ENCODE results near the gene BEST1.

Gene BEST1

DNA sequence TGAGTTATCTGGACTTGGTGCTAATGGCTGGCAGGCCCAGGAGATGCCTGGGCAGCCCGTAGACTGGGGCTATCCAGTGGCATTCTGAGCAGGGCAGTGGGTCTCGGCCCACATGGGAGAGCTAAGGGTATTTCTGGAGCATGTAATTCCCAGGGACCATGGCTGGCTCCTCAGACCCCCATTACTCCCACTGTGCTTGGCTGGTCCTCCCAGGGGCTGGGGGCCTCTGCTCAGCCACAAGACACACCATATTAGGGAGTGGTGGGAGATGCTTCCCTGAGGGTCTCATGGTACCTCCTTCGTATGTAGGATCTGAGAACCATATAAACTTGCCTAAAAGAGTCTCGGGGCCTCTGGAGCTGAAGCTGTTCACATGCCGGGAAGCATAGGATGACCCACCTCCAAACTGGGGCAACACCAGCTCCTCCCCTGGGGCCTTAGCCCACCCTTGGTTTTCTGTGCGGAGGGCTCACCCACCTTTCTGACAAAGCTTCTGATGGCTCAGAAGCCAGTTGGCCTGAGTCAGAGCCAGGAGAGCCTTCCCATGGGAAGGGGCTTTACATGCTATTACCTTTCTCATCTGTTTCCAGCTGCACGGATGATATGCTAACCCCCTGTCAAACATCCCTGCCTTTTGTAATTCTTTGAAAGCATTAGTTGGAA, 26.8 kb downstream of the BEST1 start:
- H3K4me3 ChIP-seq (ENCODE audit: low read depth, low read length): no peak overlapping the region
- TF ChIP-seq, protein P1, sequence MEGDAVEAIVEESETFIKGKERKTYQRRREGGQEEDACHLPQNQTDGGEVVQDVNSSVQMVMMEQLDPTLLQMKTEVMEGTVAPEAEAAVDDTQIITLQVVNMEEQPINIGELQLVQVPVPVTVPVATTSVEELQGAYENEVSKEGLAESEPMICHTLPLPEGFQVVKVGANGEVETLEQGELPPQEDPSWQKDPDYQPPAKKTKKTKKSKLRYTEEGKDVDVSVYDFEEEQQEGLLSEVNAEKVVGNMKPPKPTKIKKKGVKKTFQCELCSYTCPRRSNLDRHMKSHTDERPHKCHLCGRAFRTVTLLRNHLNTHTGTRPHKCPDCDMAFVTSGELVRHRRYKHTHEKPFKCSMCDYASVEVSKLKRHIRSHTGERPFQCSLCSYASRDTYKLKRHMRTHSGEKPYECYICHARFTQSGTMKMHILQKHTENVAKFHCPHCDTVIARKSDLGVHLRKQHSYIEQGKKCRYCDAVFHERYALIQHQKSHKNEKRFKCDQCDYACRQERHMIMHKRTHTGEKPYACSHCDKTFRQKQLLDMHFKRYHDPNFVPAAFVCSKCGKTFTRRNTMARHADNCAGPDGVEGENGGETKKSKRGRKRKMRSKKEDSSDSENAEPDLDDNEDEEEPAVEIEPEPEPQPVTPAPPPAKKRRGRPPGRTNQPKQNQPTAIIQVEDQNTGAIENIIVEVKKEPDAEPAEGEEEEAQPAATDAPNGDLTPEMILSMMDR (IDR thresholded peaks at IDR 0.05; ENCODE audit: low read depth, low read length): no peak

DNA sequence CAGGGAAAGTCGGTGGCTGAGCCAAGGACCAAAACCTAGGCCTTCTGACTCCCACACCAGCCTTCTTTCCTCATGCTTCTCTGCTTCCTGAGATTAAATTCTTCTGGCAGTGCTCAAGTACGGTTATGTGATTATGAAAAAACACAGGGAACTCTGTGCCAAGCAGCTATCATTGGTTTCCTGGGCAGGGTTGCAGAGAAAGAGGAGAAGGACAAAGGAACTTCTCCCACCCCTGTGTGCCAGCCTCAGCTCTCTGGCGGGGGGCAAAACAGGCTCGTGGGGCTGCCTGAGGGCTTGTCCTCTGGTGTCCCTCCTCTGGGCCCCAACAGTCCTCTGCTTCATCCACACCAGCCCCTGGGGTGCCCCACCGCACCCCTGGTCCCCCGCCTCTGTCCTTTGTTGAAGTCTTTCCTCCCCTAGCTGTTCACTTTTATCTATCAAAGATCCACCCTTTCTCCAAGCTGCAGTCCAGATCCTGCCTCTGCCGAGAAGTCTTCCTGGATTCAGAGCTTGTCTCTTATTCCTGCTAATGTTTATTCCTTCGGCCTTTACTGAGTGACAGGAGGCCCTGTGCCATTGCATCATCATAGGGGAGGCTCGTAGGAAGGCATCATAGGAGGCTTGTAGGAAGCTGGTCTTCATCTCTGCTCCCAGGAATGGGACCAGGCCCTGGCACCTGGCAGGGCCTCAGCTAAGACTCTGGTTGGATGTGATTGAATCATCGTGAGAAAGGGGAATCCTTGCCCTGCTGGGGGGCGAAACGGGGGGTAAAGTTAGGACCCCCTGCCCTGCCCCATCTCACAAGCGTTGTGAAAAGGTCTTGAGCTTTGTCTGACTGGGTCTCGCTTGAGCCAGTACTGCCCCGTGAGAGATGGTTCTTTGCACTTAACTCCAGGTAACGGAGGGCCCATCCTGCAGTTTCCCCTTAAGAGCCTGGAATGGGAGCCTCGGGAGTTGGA, 28.8 kb downstream of the BEST1 start:
- TF ChIP-seq, protein P1 (IDR thresholded peaks at IDR 0.05; ENCODE audit: low read depth, low read length): no peak
- no peak overlapping the region for H3K4me3 ChIP-seq (ENCODE audit: low read depth, low read length)

DNA sequence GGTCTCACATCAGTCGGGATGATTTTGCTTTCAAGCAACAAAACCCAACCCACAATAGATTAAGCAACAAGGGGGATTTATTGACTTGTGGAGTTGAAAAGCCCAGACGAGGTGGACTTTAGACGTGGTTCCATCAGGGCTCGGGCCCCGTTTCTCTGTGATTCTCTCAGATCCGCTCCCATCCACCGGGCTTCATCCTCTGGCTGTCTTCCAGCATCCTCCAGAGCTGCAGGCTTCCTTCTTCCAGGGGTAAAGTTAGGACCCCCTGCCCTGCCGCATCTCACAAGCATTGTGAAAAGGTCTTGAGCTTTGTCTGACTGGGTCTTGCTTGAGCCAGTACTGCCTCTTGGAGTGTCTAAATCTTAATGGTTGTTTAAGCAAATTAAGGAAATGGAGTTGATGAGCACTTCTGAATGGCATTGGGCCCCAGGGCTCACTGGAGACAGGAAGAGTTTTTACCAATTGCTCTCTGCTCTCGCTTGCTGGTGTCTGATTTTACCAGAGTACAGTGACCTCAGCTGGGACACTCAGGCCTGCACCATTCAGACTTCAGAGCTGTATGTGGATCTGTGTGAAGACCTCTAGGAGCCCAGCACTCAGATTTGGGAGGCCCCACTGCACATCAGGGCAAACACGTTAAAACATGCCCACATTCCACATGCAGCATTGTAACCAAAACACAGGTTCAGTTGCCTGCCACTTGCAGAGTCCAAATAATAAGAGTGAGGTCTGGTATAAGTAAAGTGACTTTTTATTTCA, 30.8 kb downstream of the BEST1 start:
- TF ChIP-seq, protein P1 (IDR thresholded peaks at IDR 0.05; ENCODE audit: low read depth, low read length): no peak
- no peak overlapping the region for H3K4me3 ChIP-seq (ENCODE audit: low read depth, low read length)

DNA sequence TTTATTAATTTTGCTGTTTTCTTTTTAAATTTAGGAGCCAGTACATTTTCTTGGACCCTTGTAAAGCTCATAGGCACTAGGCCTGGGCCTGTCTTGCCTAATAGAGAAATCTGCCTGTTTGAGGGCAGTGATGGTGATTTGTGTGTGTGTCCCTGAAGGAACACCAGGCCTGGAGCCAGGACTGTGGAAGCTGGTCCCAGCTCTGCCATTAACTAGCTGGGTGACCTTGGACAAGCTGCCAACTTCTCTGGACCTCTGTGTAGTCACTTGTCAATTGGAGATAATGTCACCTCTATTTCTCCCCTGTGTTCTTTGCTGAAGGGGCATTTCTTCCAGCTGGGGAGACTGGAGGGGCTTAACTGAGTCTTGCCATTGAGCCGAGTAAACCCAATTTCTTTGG, 33.3 kb downstream of the BEST1 start:
- no peak overlapping the region for H3K4me3 ChIP-seq (ENCODE audit: low read depth, low read length)
- TF ChIP-seq, protein P1 (IDR thresholded peaks at IDR 0.05; ENCODE audit: low read depth, low read length): no peak

DNA sequence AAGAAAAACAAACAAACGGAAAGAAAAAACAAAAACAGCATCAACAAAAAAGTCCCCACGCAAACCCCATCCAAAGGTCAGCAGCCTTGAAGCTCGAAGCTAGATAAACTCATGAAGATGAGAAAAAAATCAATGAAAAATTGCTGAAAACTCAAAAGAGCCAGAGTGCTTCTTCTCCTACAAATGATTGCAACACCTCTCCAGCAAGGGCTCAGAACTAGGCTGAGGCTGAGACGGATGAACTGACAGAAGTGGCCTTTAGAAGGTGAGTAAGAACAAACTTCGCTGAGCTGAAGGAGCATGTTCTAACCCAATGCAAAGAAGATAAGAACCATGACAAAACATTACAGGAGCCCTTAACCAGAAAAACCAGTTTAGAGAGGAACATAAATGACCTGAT, 35.7 kb downstream of the BEST1 start:
- no peak overlapping the region for H3K4me3 ChIP-seq (ENCODE audit: low read depth, low read length)

DNA sequence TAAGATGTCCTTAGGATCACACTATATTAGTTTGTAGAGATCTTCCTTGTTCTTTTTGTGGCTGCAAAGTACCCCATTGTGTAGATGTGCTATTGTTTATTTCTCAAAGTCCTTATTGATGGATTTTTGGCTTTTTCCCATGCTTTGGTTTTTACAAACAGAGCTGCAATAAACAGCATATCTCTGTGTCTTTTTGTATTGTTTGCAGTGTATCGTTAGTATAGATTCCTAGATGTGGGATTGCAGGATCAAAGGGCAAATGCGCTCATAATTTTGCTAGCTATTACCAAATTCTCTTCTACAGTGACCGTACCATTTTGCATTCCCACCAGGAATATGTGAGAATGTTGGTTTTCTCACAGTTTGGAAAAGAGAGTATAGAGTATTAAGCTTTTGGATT, 44.8 kb downstream of the BEST1 start:
- TF ChIP-seq, protein P1 (IDR thresholded peaks at IDR 0.05; ENCODE audit: low read depth, low read length): no peak
- H3K4me3 ChIP-seq (ENCODE audit: low read depth, low read length): no peak overlapping the region

More for the DNA sequence above, 35.7 kb downstream of the BEST1 start:
- TF ChIP-seq, protein P1 (IDR thresholded peaks at IDR 0.05; ENCODE audit: low read depth, low read length): no peak

All from WI38 (cell line).